H1 (cell line): ENCODE data around the gene P3H4.

Experiments used
- ASH2L ChIP-seq: fragments of 200-600, 300-600 bp; sonication (generic); IDR thresholded peaks from one replicate; pipeline ENCODE4 v1.7.1; 2017; ENCODE audit warnings: low read length
- EP300 ChIP-seq, 2 experiments: IDR thresholded peaks; 1 replicate in 1 of 2; 2 replicates in 1 of 2; pipeline ENCODE4 v1.6.1; 2011 to 2012; ENCODE audit warnings: low read depth in 2 of 2, low read length in 2 of 2, mild to moderate bottlenecking in 2 of 2, borderline replicate concordance in 1 of 2, inconsistent platforms in 1 of 2, moderate library complexity in 1 of 2
- HDAC2 ChIP-seq, 2 experiments: fragments of 300-600 bp in 1 of 2; sonication (generic) in 1 of 2; IDR thresholded peaks; 2 replicates each; pipeline ENCODE4 v1.6.1; 2011 to 2012; ENCODE audit warnings: low read depth in 2 of 2, low read length in 2 of 2, mild to moderate bottlenecking in 2 of 2, moderate library complexity in 2 of 2, borderline replicate concordance in 1 of 2, inconsistent platforms in 1 of 2
- POLR2A ChIP-seq, 2 experiments: IDR thresholded peaks; 1 replicate in 1 of 2; 2 replicates in 1 of 2; pipeline ENCODE4 v1.6.1; 2011; ENCODE audit warnings: low read depth in 2 of 2, low read length in 2 of 2, mild to moderate bottlenecking in 2 of 2; ENCODE audit errors: control extremely low read depth in 1 of 2
- POLR2AphosphoS5 ChIP-seq: IDR thresholded peaks from 2 replicates; pipeline ENCODE4 v1.6.1; 2011; ENCODE audit warnings: low read depth, low read length
- RBBP5 ChIP-seq: IDR thresholded peaks from 2 replicates; pipeline ENCODE4 v1.7.1; 2012; ENCODE audit warnings: low read depth, mild to moderate bottlenecking, inconsistent platforms, low read length, moderate library complexity, borderline replicate concordance
- RXRA ChIP-seq: IDR thresholded peaks from 2 replicates; pipeline ENCODE4 v1.6.1; 2011; ENCODE audit warnings: low read depth, mild to moderate bottlenecking, low read length, moderate library complexity; ENCODE audit not compliant: insufficient read depth
- YY1 ChIP-seq: IDR thresholded peaks from 2 replicates; pipeline ENCODE4 v1.6.1; 2011; ENCODE audit warnings: low read depth, mild to moderate bottlenecking, low read length
- TF ChIP-seq, protein P1 (sequence below), 3 experiments: IDR thresholded peaks; 1 replicate in 2 of 3; 2 replicates in 1 of 3; pipeline versions ENCODE4 v1.5.1 to v1.6.1; 2011; ENCODE audit warnings: low read length in 3 of 3, mild to moderate bottlenecking in 3 of 3, inconsistent platforms in 2 of 3, low read depth in 1 of 3, moderate library complexity in 1 of 3; ENCODE audit not compliant: insufficient read depth in 1 of 3; ENCODE audit errors: control extremely low read depth in 1 of 3

DNA sequence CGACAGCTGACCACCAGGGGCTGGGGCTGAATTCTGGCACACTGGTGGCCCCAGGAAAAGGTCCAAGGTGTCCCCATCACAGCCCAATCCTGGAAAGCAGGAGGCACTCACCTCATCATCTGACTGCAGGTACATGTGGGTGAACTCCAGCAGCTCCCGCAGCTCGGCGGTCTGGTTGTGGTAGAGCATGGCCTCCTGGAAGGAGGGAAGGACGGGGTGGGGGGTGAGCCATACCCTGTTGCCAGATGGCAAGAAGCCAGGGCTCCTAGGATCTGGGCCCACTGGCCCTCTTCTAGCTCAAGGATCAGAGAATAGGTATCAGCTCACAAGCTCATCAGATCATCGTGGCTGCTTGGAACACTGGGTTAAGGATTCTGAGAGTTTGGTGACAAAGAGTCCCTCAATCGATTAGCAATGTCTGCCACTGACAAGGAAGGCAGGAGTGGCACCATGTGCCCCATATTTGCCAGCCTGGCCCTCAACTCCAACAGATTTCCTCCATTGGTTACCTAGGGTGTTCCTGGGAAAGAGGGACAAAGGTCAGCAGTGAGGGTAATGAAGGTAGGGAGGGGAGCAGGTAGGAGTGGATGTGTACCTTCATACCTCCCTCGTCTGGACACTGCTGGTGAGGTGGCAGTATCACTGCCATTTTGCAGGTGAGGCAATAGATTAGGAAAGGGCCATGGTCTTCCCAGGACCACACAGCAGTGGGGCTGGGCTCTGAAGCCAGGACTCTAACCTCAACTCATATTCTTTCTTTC, 4.9 kb downstream of the P3H4 start:
- TF ChIP-seq POLR2A (IDR thresholded peaks at IDR 0.05; ENCODE audit: control extremely low read depth in 1 of 2, low read depth in 2 of 2, low read length in 2 of 2) (no peak), RBBP5 (no peak), POLR2AphosphoS5 (no peak), YY1 (no peak), RXRA (no peak), ASH2L (no peak), EP300 (IDR thresholded peaks at IDR 0.05; ENCODE audit: borderline replicate concordance in 1 of 2, low read depth in 2 of 2, low read length in 2 of 2) (no peak), HDAC2 (IDR thresholded peaks at IDR 0.05; ENCODE audit: borderline replicate concordance in 1 of 2, low read depth in 2 of 2, low read length in 2 of 2) (no peak)
- TF ChIP-seq, protein P1, sequence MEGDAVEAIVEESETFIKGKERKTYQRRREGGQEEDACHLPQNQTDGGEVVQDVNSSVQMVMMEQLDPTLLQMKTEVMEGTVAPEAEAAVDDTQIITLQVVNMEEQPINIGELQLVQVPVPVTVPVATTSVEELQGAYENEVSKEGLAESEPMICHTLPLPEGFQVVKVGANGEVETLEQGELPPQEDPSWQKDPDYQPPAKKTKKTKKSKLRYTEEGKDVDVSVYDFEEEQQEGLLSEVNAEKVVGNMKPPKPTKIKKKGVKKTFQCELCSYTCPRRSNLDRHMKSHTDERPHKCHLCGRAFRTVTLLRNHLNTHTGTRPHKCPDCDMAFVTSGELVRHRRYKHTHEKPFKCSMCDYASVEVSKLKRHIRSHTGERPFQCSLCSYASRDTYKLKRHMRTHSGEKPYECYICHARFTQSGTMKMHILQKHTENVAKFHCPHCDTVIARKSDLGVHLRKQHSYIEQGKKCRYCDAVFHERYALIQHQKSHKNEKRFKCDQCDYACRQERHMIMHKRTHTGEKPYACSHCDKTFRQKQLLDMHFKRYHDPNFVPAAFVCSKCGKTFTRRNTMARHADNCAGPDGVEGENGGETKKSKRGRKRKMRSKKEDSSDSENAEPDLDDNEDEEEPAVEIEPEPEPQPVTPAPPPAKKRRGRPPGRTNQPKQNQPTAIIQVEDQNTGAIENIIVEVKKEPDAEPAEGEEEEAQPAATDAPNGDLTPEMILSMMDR (IDR thresholded peaks at IDR 0.05; ENCODE audit: control extremely low read depth in 1 of 3, insufficient read depth in 1 of 3, low read depth in 1 of 3, low read length in 3 of 3): no peak
